ENCODE measurements around the gene TREML4. TPM values are rescaled to one million over a fixed set of nuclear protein-coding genes. Genes with fewer than 3 reads are reported as not detected.

The TREML4 gene
- polyA plus RNA-seq (2013), result not detected

- WGBS (ENCODE audit: insufficient coverage), result 100% methylated on average over 1 of the region's 5 CpGs
- ChIA-PET POLR2A (no interaction called here), CTCF (no interaction called here)
- H3K9me3 ChIP-seq (ENCODE audit: control extremely low read depth in 1 of 5, control insufficient read depth in 4 of 5, insufficient read depth in 2 of 5, low read depth in 1 of 5, low read length in 4 of 5), result no peaks in the 10 kb centered on the region
- H3K4me1 ChIP-seq (ENCODE audit: control extremely low read depth in 1 of 4, control insufficient read depth in 4 of 4, insufficient read depth in 4 of 4, low read length in 3 of 4), result peaks cover 0 to 10% (median 4%) of the 10 kb centered on the region in 4 experiments
- peak within 1 kb of the TSS in 1 of 7 experiments; percentile 28 for H3K4me3 ChIP-seq (ENCODE audit: control insufficient read depth in 1 of 7, extremely low read depth in 1 of 7, insufficient read depth in 4 of 7, low read depth in 2 of 7, low read length in 6 of 7)
- DNase-seq, result peak in 1 of 3 donors; percentile 56
- peaks cover 0 to 2% (median 0%) of the 10 kb centered on the region in 5 experiments for H3K27me3 ChIP-seq (replicated peaks in 2 of 5; ENCODE audit: control insufficient read depth in 4 of 5, insufficient read depth in 5 of 5, low read length in 4 of 5)
- H3K27ac ChIP-seq (ENCODE audit: insufficient read depth in 1 of 2, low read depth in 1 of 2, low read length in 2 of 2, poor library complexity in 1 of 2, severe bottlenecking in 2 of 2), result no peak within 1 kb of the TSS
- H3K36me3 ChIP-seq (ENCODE audit: control insufficient read depth in 4 of 4, insufficient read depth in 4 of 4, low read length in 3 of 4), result no peaks in the 10 kb centered on the region
Measured at GRCh38 chr6:41228096-41228495, at the start of gene TREML4. Gene TREML4, plus strand, starts transcription at chr6:41228349. Its CDS starts 79 bp downstream, at chr6:41228428.

- Histone ChIP-seq H3K4me3 (ENCODE audit: control insufficient read depth in 1 of 7, extremely low read depth in 1 of 7, insufficient read depth in 4 of 7, low read depth in 2 of 7, low read length in 6 of 7) (no peak overlapping the region), H3K27me3 (replicated peaks in 2 of 5; ENCODE audit: control insufficient read depth in 4 of 5, insufficient read depth in 5 of 5, low read length in 4 of 5) (peaks cover 0 to 2% (median 0%) of the 10 kb centered on the region in 5 experiments), H3K27ac (ENCODE audit: insufficient read depth in 1 of 2, low read depth in 1 of 2, low read length in 2 of 2, poor library complexity in 1 of 2, severe bottlenecking in 2 of 2) (no peak overlapping the region), H3K9me3 (ENCODE audit: control extremely low read depth in 1 of 5, control insufficient read depth in 4 of 5, insufficient read depth in 2 of 5, low read depth in 1 of 5, low read length in 4 of 5) (no peaks in the 10 kb centered on the region), H3K4me1 (ENCODE audit: control extremely low read depth in 1 of 4, control insufficient read depth in 4 of 4, insufficient read depth in 4 of 4, low read length in 3 of 4) (peaks cover 4 to 12% (median 9%) of the 10 kb centered on the region in 4 experiments), H3K36me3 (ENCODE audit: control insufficient read depth in 4 of 4, insufficient read depth in 4 of 4, low read length in 3 of 4) (no peaks in the 10 kb centered on the region)
- DNase-seq, result no peak
- 100% methylated on average over 3 of the region's 4 CpGs for WGBS (ENCODE audit: insufficient coverage)
- POLR2A ChIA-PET, result no interaction called here
- CTCF ChIA-PET, result interaction anchor here (1.2 to 4.6 kb wide), 3 partner anchors 11 to 18 kb away, joined by 3 to 40 read pairs (median 5); no protein-coding TSS in a partner anchor
Measured at GRCh38 chr6:41179163-41179562, 49.0 kb upstream of the TREML4 start.

- Histone ChIP-seq H3K27ac (ENCODE audit: insufficient read depth in 1 of 2, low read depth in 1 of 2, low read length in 2 of 2, poor library complexity in 1 of 2, severe bottlenecking in 2 of 2) (no peak overlapping the region), H3K36me3 (ENCODE audit: control insufficient read depth in 4 of 4, insufficient read depth in 4 of 4, low read length in 3 of 4) (no peaks in the 10 kb centered on the region), H3K27me3 (replicated peaks in 2 of 5; ENCODE audit: control insufficient read depth in 4 of 5, insufficient read depth in 5 of 5, low read length in 4 of 5) (peaks cover 0 to 2% (median 0%) of the 10 kb centered on the region in 5 experiments), H3K9me3 (ENCODE audit: control extremely low read depth in 1 of 5, control insufficient read depth in 4 of 5, insufficient read depth in 2 of 5, low read depth in 1 of 5, low read length in 4 of 5) (no peaks in the 10 kb centered on the region), H3K4me3 (ENCODE audit: control insufficient read depth in 1 of 7, extremely low read depth in 1 of 7, insufficient read depth in 4 of 7, low read depth in 2 of 7, low read length in 6 of 7) (no peak overlapping the region), H3K4me1 (ENCODE audit: control extremely low read depth in 1 of 4, control insufficient read depth in 4 of 4, insufficient read depth in 4 of 4, low read length in 3 of 4) (peaks cover 4 to 23% (median 9%) of the 10 kb centered on the region in 4 experiments)
- 80% methylated on average over 1 of the region's 1 CpG for WGBS (ENCODE audit: insufficient coverage)
- no peak for DNase-seq
- ChIA-PET CTCF (interaction anchor here (0.7 to 4.6 kb wide), 10 partner anchors 10 to 139 kb away, joined by 3 to 40 read pairs (median 4); no protein-coding TSS in a partner anchor), POLR2A (interaction anchor here (1.5 kb wide), 1 partner anchor 11 kb away, joined by 3 read pairs; no protein-coding TSS in a partner anchor)
Measured at GRCh38 chr6:41181566-41181965, 46.6 kb upstream of the TREML4 start.

- peak; percentile 75 to 91 (median 90) for DNase-seq
- WGBS (ENCODE audit: insufficient coverage), result 46% methylated on average over 4 of the region's 4 CpGs
- CTCF ChIA-PET, result interaction anchor here (0.7 to 4.6 kb wide), 23 partner anchors 9 to 834 kb away, joined by 3 to 40 read pairs (median 4); no protein-coding TSS in a partner anchor
- POLR2A ChIA-PET, result interaction anchor here (0.5 to 1.5 kb wide), 2 partner anchors 10 to 74 kb away, joined by 3 to 4 read pairs; no protein-coding TSS in a partner anchor
- no peaks in the 10 kb centered on the region for H3K9me3 ChIP-seq (ENCODE audit: control extremely low read depth in 1 of 5, control insufficient read depth in 4 of 5, insufficient read depth in 2 of 5, low read depth in 1 of 5, low read length in 4 of 5)
- H3K27ac ChIP-seq (ENCODE audit: insufficient read depth in 1 of 2, low read depth in 1 of 2, low read length in 2 of 2, poor library complexity in 1 of 2, severe bottlenecking in 2 of 2), result no peak overlapping the region
- H3K36me3 ChIP-seq (ENCODE audit: control insufficient read depth in 4 of 4, insufficient read depth in 4 of 4, low read length in 3 of 4), result no peaks in the 10 kb centered on the region
- H3K27me3 ChIP-seq (replicated peaks in 2 of 5; ENCODE audit: control insufficient read depth in 4 of 5, insufficient read depth in 5 of 5, low read length in 4 of 5), result no peaks in the 10 kb centered on the region
- H3K4me1 ChIP-seq (ENCODE audit: control extremely low read depth in 1 of 4, control insufficient read depth in 4 of 4, insufficient read depth in 4 of 4, low read length in 3 of 4), result peaks cover 4 to 26% (median 9%) of the 10 kb centered on the region in 4 experiments
- no peak overlapping the region for H3K4me3 ChIP-seq (ENCODE audit: control insufficient read depth in 1 of 7, extremely low read depth in 1 of 7, insufficient read depth in 4 of 7, low read depth in 2 of 7, low read length in 6 of 7)
Measured at GRCh38 chr6:41182069-41183034, 45.8 kb upstream of the TREML4 start.

- no peaks in the 10 kb centered on the region for H3K27me3 ChIP-seq (replicated peaks in 2 of 5; ENCODE audit: control insufficient read depth in 4 of 5, insufficient read depth in 5 of 5, low read length in 4 of 5)
- POLR2A ChIA-PET, result no interaction called here
Measured at GRCh38 chr6:41184761-41185160, 43.4 kb upstream of the TREML4 start.

GRCh38 chr6:41186031-41186562 lies 42.1 kb upstream of the TREML4 start:
- peaks cover 0 to 14% (median 9%) of the 10 kb centered on the region in 5 experiments for H3K9me3 ChIP-seq (ENCODE audit: control extremely low read depth in 1 of 5, control insufficient read depth in 4 of 5, insufficient read depth in 2 of 5, low read depth in 1 of 5, low read length in 4 of 5)
- POLR2A ChIA-PET, result no interaction called here
- no peak for DNase-seq
- no peak overlapping the region for H3K27ac ChIP-seq (ENCODE audit: insufficient read depth in 1 of 2, low read depth in 1 of 2, low read length in 2 of 2, poor library complexity in 1 of 2, severe bottlenecking in 2 of 2)
- CTCF ChIA-PET, result no interaction called here
- peaks cover 4 to 26% (median 9%) of the 10 kb centered on the region in 4 experiments for H3K4me1 ChIP-seq (ENCODE audit: control extremely low read depth in 1 of 4, control insufficient read depth in 4 of 4, insufficient read depth in 4 of 4, low read length in 3 of 4)
- no peak overlapping the region for H3K4me3 ChIP-seq (ENCODE audit: control insufficient read depth in 1 of 7, extremely low read depth in 1 of 7, insufficient read depth in 4 of 7, low read depth in 2 of 7, low read length in 6 of 7)
- peaks cover 0 to under 1% (median 0%) of the 10 kb centered on the region in 4 experiments for H3K36me3 ChIP-seq (ENCODE audit: control insufficient read depth in 4 of 4, insufficient read depth in 4 of 4, low read length in 3 of 4)
- 96% methylated on average over 4 of the region's 10 CpGs for WGBS (ENCODE audit: insufficient coverage)
- no peaks in the 10 kb centered on the region for H3K27me3 ChIP-seq (replicated peaks in 2 of 5; ENCODE audit: control insufficient read depth in 4 of 5, insufficient read depth in 5 of 5, low read length in 4 of 5)

More at GRCh38 chr6:41184761-41185160, 43.4 kb upstream of the TREML4 start:
- CTCF ChIA-PET, result interaction anchor here (1.3 kb wide), 1 partner anchor 10 kb away, joined by 3 read pairs; no protein-coding TSS in a partner anchor
- no peak for DNase-seq
- Histone ChIP-seq H3K36me3 (ENCODE audit: control insufficient read depth in 4 of 4, insufficient read depth in 4 of 4, low read length in 3 of 4) (no peaks in the 10 kb centered on the region), H3K4me3 (ENCODE audit: control insufficient read depth in 1 of 7, extremely low read depth in 1 of 7, insufficient read depth in 4 of 7, low read depth in 2 of 7, low read length in 6 of 7) (no peak overlapping the region), H3K9me3 (ENCODE audit: control extremely low read depth in 1 of 5, control insufficient read depth in 4 of 5, insufficient read depth in 2 of 5, low read depth in 1 of 5, low read length in 4 of 5) (peaks cover 0 to 7% (median 4%) of the 10 kb centered on the region in 5 experiments), H3K27ac (ENCODE audit: insufficient read depth in 1 of 2, low read depth in 1 of 2, low read length in 2 of 2, poor library complexity in 1 of 2, severe bottlenecking in 2 of 2) (no peak overlapping the region), H3K4me1 (ENCODE audit: control extremely low read depth in 1 of 4, control insufficient read depth in 4 of 4, insufficient read depth in 4 of 4, low read length in 3 of 4) (peaks cover 4 to 26% (median 9%) of the 10 kb centered on the region in 4 experiments)
- 94% methylated on average over 7 of the region's 7 CpGs for WGBS (ENCODE audit: insufficient coverage)
